ENCODE measurements around the gene AKT1S1. TPM values are rescaled to one million over a fixed set of nuclear protein-coding genes. Genes with fewer than 3 reads are reported as not detected.

The AKT1S1 gene
- total and polyA plus RNA-seq, 2 of the 13 experiments (the other 11 are each of a cell fraction or from before 2014, with no cell fraction given), result 13.5 to 27.8 TPM

DNA sequence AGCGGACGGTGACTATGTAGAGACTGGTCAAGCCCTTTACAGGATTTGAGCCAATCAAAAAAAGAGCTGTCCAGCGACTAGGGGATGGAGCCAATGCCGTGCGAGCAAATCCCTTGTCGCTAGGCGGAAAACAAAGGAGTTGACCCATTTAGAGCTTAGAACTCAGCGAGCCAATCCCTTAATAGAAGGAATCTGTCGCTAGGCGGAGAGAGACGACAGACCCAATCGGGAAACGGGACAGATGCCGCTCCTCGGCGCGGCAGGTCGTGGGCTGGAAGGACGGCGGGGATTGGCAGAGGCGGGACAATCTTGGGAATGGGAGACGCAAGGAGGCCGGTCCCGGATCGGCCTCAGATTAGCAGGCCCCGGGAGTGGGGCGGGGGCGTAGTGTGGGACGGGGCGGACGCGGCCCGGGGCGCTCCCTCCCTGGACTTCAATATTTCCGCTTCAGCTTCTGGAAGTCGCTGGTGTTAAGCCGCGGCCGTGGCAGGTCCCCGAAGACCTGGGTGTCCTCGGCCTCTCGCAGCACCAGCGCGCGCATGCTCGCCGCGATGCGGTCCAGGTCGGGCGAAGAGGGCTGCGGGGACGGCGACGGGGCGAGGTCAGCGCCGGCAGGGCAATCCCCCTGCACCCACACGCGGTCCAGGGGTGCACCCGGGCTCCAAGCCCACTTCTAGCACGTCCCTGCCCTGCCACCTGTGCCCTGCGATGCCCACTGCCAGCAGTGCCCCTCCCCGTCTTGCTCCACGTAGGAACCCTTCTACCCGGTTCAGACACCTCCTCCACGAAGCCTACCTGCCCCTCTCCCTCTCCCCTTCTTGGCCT lies 7.5 kb downstream of the AKT1S1 start (continued):
- TF ChIP-seq, protein P1, sequence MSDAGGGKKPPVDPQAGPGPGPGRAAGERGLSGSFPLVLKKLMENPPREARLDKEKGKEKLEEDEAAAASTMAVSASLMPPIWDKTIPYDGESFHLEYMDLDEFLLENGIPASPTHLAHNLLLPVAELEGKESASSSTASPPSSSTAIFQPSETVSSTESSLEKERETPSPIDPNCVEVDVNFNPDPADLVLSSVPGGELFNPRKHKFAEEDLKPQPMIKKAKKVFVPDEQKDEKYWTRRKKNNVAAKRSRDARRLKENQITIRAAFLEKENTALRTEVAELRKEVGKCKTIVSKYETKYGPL (CRISPR knock-in tag; IDR thresholded peaks at IDR 0.05), result 0 out of 2 replicates have a peak, but pooled peaks have one; percentile 51
- TF ChIP-seq, protein P2, sequence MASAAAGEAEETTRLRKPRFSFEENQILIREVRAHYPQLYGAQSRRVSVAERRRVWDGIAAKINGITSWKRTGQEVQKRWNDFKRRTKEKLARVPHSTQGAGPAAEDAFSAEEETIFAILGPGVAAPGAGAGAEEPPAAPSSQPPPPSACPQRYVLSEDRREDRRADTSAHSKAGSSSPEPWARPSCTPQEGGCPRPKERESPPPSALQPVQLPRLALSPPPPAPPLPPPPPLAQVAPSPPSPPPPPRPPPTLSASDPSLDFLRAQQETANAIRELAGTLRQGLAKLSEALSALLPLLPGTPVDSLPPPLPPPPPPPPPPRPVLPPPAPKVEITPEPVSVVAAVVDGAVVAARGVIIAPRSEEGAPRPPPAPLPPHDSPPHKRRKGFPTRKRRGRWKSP (CRISPR knock-in tag; IDR thresholded peaks at IDR 0.05), result no peak
- TF ChIP-seq, protein P3, sequence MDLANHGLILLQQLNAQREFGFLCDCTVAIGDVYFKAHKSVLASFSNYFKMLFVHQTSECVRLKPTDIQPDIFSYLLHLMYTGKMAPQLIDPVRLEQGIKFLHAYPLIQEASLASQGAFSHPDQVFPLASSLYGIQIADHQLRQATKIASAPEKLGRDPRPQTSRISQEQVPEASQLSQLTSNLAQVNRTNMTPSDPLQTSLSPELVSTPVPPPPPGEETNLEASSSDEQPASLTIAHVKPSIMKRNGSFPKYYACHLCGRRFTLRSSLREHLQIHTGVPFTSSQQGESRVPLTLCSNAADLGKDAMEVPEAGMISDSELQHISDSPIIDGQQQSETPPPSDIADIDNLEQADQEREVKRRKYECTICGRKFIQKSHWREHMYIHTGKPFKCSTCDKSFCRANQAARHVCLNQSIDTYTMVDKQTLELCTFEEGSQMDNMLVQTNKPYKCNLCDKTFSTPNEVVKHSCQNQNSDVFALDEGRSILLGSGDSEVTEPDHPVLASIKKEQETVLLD (CRISPR knock-in tag; IDR thresholded peaks at IDR 0.05; ENCODE audit: low read depth), result no peak
- peak; percentile 54; the same call in 1 of the 2 replicates for TF ChIP-seq KLF13 (CRISPR knock-in tag; IDR thresholded peaks at IDR 0.05)
- TF ChIP-seq, protein P4, sequence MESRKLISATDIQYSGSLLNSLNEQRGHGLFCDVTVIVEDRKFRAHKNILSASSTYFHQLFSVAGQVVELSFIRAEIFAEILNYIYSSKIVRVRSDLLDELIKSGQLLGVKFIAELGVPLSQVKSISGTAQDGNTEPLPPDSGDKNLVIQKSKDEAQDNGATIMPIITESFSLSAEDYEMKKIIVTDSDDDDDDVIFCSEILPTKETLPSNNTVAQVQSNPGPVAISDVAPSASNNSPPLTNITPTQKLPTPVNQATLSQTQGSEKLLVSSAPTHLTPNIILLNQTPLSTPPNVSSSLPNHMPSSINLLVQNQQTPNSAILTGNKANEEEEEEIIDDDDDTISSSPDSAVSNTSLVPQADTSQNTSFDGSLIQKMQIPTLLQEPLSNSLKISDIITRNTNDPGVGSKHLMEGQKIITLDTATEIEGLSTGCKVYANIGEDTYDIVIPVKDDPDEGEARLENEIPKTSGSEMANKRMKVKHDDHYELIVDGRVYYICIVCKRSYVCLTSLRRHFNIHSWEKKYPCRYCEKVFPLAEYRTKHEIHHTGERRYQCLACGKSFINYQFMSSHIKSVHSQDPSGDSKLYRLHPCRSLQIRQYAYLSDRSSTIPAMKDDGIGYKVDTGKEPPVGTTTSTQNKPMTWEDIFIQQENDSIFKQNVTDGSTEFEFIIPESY (CRISPR knock-in tag; IDR thresholded peaks at IDR 0.05), result no peak
- TF ChIP-seq STAG1 (CRISPR knock-in tag; IDR thresholded peaks at IDR 0.05), result no peak
- peak; percentile 77; the same call in 1 of the 2 replicates for TF ChIP-seq ZFP41 (CRISPR knock-in tag; IDR thresholded peaks at IDR 0.05; ENCODE audit: borderline replicate concordance)
- TF ChIP-seq, protein P5, sequence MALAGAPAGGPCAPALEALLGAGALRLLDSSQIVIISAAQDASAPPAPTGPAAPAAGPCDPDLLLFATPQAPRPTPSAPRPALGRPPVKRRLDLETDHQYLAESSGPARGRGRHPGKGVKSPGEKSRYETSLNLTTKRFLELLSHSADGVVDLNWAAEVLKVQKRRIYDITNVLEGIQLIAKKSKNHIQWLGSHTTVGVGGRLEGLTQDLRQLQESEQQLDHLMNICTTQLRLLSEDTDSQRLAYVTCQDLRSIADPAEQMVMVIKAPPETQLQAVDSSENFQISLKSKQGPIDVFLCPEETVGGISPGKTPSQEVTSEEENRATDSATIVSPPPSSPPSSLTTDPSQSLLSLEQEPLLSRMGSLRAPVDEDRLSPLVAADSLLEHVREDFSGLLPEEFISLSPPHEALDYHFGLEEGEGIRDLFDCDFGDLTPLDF (CRISPR knock-in tag; IDR thresholded peaks at IDR 0.05), result no peak
- TF ChIP-seq NFYC (CRISPR knock-in tag; IDR thresholded peaks at IDR 0.05), result peak; percentile 94
- no peak for TF ChIP-seq ZNF282 (IDR thresholded peaks at IDR 0.05; ENCODE audit: partially characterized antibody)
- no peak for TF ChIP-seq ZNF138 (CRISPR knock-in tag; IDR thresholded peaks at IDR 0.05; ENCODE audit: low read depth)
- TF ChIP-seq MAZ (IDR thresholded peaks at IDR 0.05; ENCODE audit: borderline replicate concordance, low read depth, low read length), result no peak
- peak; percentile 44; the same call in 1 of the 2 replicates for TF ChIP-seq MAZ (CRISPR knock-in tag; IDR thresholded peaks at IDR 0.05; ENCODE audit: low read depth)
- TF ChIP-seq, protein P6, sequence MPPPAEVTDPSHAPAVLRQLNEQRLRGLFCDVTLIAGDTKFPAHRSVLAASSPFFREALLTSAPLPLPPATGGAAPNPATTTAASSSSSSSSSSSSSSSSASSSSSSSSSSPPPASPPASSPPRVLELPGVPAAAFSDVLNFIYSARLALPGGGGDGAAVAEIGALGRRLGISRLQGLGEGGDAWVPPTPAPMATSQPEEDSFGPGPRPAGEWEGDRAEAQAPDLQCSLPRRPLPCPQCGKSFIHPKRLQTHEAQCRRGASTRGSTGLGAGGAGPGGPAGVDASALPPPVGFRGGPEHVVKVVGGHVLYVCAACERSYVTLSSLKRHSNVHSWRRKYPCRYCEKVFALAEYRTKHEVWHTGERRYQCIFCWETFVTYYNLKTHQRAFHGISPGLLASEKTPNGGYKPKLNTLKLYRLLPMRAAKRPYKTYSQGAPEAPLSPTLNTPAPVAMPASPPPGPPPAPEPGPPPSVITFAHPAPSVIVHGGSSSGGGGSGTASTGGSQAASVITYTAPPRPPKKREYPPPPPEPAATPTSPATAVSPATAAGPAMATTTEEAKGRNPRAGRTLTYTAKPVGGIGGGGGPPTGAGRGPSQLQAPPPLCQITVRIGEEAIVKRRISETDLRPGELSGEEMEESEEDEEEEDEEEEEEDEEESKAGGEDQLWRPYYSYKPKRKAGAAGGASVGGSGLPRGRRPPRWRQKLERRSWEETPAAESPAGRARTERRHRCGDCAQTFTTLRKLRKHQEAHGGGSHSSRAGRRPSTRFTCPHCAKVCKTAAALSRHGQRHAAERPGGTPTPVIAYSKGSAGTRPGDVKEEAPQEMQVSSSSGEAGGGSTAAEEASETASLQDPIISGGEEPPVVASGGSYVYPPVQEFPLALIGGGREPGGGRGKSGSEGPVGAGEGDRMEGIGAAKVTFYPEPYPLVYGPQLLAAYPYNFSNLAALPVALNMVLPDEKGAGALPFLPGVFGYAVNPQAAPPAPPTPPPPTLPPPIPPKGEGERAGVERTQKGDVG (CRISPR knock-in tag; IDR thresholded peaks at IDR 0.05; ENCODE audit: borderline replicate concordance), result no peak
- TF ChIP-seq ZNF674 (CRISPR knock-in tag; IDR thresholded peaks at IDR 0.05; ENCODE audit: low read depth), result no peak
- TF ChIP-seq ZNF615 (CRISPR knock-in tag; IDR thresholded peaks at IDR 0.05; ENCODE audit: borderline replicate concordance), result no peak
- TF ChIP-seq, protein P7, sequence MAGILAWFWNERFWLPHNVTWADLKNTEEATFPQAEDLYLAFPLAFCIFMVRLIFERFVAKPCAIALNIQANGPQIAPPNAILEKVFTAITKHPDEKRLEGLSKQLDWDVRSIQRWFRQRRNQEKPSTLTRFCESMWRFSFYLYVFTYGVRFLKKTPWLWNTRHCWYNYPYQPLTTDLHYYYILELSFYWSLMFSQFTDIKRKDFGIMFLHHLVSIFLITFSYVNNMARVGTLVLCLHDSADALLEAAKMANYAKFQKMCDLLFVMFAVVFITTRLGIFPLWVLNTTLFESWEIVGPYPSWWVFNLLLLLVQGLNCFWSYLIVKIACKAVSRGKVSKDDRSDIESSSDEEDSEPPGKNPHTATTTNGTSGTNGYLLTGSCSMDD (CRISPR knock-in tag; IDR thresholded peaks at IDR 0.05), result 0 out of 2 replicates have a peak, but pooled peaks have one; percentile 30
